GM13976 (cell line): ENCODE measurements around the gene ZFP36L2.
A peak's percentile ranks its signal among the peaks of the same experiment; 100 is the strongest.

Experiments used
- DNase-seq: peaks from one replicate; pipeline ENCODE4 v3.0.0; 2012; ENCODE audit warnings: low spot score
- in situ Hi-C: fragments of 300-500 bp; cut with MboI; formaldehyde crosslinking; loops from one replicate; pipeline ENCODE4 v1.12.0; 2022; ENCODE audit warnings: low sequenced_read_pairs, mixed read lengths, inconsistent platforms; ENCODE audit not compliant: unreplicated experiment
- TF ChIP-seq, protein P1 (sequence below): IDR thresholded peaks from 2 replicates; pipeline ENCODE4 v1.5.1; 2012; ENCODE audit warnings: borderline replicate concordance, mild to moderate bottlenecking; ENCODE audit not compliant: insufficient read depth; ENCODE audit errors: extremely low read depth, missing control alignments, control extremely low read depth

Gene ZFP36L2

DNA sequence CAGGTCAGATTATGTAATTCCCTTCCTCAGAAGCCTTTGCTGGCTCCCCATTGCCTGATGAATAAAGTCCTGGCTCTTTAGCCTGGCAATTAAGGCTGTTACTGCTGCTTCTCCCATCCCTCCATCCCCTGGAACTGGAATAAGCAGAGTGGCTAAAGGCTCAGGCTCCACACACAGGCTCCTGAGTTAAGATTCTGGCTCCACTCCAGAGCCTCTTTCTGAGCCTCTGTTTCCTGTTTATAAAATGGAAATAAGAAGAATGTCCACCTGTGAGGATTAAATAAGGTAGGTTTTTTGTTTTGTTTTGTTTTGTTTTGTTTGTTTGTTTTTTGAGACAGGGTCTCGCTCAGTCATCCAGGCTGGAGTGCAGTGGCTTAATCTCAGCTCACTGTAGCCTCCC is 50.0 kb downstream of the ZFP36L2 start:
- TF ChIP-seq, protein P1, sequence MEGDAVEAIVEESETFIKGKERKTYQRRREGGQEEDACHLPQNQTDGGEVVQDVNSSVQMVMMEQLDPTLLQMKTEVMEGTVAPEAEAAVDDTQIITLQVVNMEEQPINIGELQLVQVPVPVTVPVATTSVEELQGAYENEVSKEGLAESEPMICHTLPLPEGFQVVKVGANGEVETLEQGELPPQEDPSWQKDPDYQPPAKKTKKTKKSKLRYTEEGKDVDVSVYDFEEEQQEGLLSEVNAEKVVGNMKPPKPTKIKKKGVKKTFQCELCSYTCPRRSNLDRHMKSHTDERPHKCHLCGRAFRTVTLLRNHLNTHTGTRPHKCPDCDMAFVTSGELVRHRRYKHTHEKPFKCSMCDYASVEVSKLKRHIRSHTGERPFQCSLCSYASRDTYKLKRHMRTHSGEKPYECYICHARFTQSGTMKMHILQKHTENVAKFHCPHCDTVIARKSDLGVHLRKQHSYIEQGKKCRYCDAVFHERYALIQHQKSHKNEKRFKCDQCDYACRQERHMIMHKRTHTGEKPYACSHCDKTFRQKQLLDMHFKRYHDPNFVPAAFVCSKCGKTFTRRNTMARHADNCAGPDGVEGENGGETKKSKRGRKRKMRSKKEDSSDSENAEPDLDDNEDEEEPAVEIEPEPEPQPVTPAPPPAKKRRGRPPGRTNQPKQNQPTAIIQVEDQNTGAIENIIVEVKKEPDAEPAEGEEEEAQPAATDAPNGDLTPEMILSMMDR, result no peak
- no peak for DNase-seq
- in situ Hi-C loops, result no loop called here

DNA sequence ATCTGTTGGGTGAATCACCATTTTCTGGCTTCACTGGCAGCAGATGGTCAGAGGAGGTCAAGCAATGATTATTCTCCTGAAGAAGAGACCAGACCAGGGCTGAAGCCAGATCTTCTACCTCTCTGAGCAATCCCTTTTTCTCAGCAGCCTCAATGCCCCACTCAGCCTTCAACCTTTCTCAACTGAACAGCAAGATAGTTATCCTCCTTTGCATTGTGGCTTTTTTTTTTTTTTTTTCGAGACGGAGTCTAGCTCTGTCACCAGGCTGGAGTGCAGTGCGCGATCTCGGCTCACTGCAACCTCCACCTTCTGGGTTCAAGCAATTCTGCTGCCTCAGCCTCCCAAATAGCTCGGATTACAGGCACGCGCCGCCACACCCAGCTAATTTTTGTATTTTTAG is 50.5 kb downstream of the ZFP36L2 start:
- DNase-seq, result no peak
- in situ Hi-C loops, result no loop called here
- TF ChIP-seq, protein P1, result no peak

DNA sequence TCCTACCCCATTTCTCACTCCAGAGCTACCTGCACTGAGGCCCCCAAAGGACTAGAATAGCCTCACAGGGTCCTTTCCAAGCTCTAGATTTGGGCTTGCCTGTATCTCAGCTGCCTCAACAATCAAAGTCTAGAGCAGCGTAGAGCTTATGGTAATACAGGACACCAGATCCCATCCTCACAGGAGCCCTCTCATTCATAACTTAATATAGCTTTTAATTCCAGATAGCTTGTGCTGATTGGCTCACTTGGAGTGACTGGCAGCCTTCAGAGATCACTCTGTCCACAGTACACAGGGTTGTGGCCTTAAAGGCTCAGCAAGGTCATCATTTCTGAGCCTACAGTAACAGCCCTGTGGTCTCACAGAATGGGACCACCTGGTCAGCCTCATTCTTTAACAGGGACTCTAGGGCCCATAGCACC is 51.4 kb downstream of the ZFP36L2 start:
- no peak for DNase-seq
- TF ChIP-seq, protein P1, result no peak
- in situ Hi-C loops, result no loop called here

DNA sequence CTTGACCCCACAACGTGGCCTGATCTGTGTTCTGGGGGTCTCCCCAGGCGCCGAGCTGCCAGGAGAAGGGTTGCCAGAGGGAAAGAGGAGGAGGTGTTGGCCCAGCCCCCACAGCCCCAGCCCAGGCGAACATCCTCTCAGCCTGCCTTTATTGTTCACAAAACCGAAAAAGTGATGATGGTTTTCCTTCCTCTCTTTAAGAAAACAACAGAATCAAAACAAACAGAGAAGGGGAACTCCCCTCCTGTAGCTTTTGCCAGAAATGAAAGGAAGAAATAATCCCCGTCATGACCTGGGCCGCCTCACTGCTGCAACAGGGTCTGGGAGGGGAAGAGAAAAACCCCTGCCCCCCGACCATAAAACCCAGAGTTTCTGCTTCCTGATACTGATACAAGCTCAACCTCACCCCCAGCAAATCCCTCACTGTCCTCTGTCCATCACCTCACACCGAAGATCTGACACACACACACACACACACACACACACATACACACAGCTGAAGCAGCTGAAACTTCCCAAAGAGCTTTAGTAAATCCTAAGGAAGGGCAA is 52.0 kb downstream of the ZFP36L2 start:
- TF ChIP-seq, protein P1, result no peak
- DNase-seq, result peak; percentile 86
- in situ Hi-C loops, result no loop called here
